H1 (cell line): ENCODE data around the gene ETV1.

Source experiments
- CBX8 ChIP-seq: fragments of 300-800, 300-1000 bp; sonication (generic); IDR thresholded peaks from 2 replicates; pipeline ENCODE4 v1.7.1; 2016; ENCODE audit warnings: low read depth, low read length, borderline replicate concordance
- EGR1 ChIP-seq: IDR thresholded peaks from 2 replicates; pipeline ENCODE4 v1.6.1; 2011; ENCODE audit warnings: low read depth, low read length, borderline replicate concordance
- EP300 ChIP-seq, 2 experiments: IDR thresholded peaks; 1 replicate in 1 of 2; 2 replicates in 1 of 2; pipeline ENCODE4 v1.6.1; 2011 to 2012; ENCODE audit warnings: low read depth in 2 of 2, low read length in 2 of 2, mild to moderate bottlenecking in 2 of 2, borderline replicate concordance in 1 of 2, inconsistent platforms in 1 of 2, moderate library complexity in 1 of 2
- NRF1 ChIP-seq: IDR thresholded peaks from 2 replicates; pipeline ENCODE4 v1.6.1; 2011; ENCODE audit warnings: mild to moderate bottlenecking, low read depth, low read length, improper control_type of control experiment
- POLR2A ChIP-seq, 2 experiments: IDR thresholded peaks; 1 replicate in 1 of 2; 2 replicates in 1 of 2; pipeline ENCODE4 v1.6.1; 2011; ENCODE audit warnings: low read depth in 2 of 2, low read length in 2 of 2, mild to moderate bottlenecking in 2 of 2; ENCODE audit errors: control extremely low read depth in 1 of 2
- RNF2 ChIP-seq: fragments of 200-900, 300-1000 bp; sonication (generic); IDR thresholded peaks from 2 replicates; pipeline ENCODE4 v1.7.1; 2016; ENCODE audit warnings: borderline replicate concordance, low read depth, mild to moderate bottlenecking, antibody characterized with exemption, low read length; ENCODE audit not compliant: poor library complexity, severe bottlenecking; ENCODE audit errors: missing control alignments
- TAF1 ChIP-seq: IDR thresholded peaks from 2 replicates; pipeline ENCODE4 v1.6.1; 2011; ENCODE audit warnings: mild to moderate bottlenecking, low read depth, low read length
- TF ChIP-seq, protein P1 (sequence below), 3 experiments: IDR thresholded peaks; 1 replicate in 2 of 3; 2 replicates in 1 of 3; pipeline versions ENCODE4 v1.5.1 to v1.6.1; 2011; ENCODE audit warnings: low read length in 3 of 3, mild to moderate bottlenecking in 3 of 3, inconsistent platforms in 2 of 3, low read depth in 1 of 3, moderate library complexity in 1 of 3; ENCODE audit not compliant: insufficient read depth in 1 of 3; ENCODE audit errors: control extremely low read depth in 1 of 3

DNA sequence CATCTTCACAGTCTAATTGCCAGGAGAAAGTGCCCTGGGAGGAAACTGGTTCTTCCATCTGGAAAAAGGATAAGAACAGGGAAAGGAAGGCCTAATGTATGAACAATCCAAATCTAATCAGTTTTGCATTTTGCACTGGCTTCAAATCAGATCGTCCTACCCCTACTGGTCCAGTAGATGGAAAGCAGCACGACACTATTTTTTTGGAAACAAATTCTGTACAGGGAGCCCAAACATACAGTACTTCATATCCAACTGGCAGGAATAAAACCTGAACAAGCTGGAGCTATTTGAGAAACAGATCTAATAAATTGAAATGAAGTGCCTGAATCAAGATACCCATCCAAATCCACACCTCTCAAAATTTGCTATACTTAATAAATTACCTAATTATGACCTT, 36.5 kb downstream of the ETV1 start:
- TF ChIP-seq, protein P1, sequence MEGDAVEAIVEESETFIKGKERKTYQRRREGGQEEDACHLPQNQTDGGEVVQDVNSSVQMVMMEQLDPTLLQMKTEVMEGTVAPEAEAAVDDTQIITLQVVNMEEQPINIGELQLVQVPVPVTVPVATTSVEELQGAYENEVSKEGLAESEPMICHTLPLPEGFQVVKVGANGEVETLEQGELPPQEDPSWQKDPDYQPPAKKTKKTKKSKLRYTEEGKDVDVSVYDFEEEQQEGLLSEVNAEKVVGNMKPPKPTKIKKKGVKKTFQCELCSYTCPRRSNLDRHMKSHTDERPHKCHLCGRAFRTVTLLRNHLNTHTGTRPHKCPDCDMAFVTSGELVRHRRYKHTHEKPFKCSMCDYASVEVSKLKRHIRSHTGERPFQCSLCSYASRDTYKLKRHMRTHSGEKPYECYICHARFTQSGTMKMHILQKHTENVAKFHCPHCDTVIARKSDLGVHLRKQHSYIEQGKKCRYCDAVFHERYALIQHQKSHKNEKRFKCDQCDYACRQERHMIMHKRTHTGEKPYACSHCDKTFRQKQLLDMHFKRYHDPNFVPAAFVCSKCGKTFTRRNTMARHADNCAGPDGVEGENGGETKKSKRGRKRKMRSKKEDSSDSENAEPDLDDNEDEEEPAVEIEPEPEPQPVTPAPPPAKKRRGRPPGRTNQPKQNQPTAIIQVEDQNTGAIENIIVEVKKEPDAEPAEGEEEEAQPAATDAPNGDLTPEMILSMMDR (IDR thresholded peaks at IDR 0.05; ENCODE audit: control extremely low read depth in 1 of 3, insufficient read depth in 1 of 3, low read depth in 1 of 3, low read length in 3 of 3) = no peak
- no peak for TF ChIP-seq TAF1
- TF ChIP-seq POLR2A (IDR thresholded peaks at IDR 0.05; ENCODE audit: control extremely low read depth in 1 of 2, low read depth in 2 of 2, low read length in 2 of 2) = no peak
- TF ChIP-seq EP300 (IDR thresholded peaks at IDR 0.05; ENCODE audit: borderline replicate concordance in 1 of 2, low read depth in 2 of 2, low read length in 2 of 2) = no peak
- no peak for TF ChIP-seq EGR1
- no peak for TF ChIP-seq CBX8
- no peak for TF ChIP-seq NRF1
- TF ChIP-seq RNF2 = no peak
